GM19099 (cell line): ENCODE results near the gene SPG7.

ENCODE experiments used
- POLR2A ChIP-seq: IDR thresholded peaks from 3 replicates; pipeline ENCODE4 v1.6.1; 2011; ENCODE audit warnings: low read depth; ENCODE audit not compliant: insufficient read length; ENCODE audit errors: extremely low read depth

Gene SPG7

DNA sequence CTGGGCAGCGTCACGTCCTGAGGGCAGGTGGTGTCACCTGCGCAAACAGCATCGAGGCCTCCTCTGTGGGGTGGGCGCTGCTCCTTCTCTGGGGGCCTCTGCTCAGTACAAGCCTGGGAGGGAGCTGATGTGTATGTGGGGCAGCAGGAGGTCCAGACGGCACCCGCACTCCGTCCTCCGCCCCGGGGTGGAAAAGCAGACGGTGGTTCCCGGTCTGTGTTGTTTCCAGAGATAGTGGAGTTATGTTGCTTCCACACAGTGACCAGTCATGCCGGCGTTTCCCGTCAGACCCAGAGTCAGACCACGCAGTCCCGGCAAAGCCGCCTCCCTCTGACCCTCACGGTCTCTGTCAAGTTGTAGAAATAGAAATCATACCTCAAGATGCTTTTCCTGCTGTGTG is 38.6 kb downstream of the SPG7 start:
- TF ChIP-seq POLR2A, result no peak

DNA sequence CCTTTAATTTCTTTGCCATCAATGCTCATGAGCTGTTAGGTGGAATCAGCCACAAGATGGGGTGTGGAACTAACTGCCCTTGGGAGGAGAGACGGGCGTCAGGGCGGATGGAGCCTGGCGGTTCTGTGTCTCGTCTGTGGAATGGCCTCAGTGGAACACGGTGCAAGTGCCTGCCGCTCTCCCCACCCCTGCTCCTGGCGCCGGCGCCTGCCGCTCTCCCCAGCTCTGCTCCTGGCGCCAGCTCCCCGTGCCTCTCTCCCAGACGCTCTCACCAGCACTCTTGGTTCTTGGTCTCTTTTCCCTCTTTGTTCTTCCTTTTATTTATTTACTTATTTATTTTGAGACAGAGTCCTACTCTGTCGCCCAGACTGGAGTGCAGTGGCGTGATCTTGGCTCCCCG is 39.1 kb downstream of the SPG7 start:
- TF ChIP-seq POLR2A, result no peak

DNA sequence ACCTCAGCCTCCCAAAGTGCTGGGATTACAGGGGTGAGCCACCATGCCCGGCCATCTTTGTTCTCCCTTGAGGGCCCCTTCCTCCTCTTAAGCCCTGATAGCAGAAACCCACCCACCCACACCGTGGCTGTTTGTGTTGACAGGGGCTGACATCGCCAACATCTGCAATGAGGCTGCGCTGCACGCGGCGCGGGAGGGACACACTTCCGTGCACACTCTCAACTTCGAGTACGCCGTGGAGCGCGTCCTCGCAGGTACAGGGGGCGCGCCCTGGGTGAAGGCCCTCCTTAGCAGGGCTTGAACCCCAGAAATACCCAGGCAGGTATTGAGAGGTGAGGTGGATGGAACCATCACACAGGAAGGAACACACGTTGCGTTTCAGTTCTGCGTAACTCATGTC is 39.7 kb downstream of the SPG7 start:
- TF ChIP-seq POLR2A, result no peak

DNA sequence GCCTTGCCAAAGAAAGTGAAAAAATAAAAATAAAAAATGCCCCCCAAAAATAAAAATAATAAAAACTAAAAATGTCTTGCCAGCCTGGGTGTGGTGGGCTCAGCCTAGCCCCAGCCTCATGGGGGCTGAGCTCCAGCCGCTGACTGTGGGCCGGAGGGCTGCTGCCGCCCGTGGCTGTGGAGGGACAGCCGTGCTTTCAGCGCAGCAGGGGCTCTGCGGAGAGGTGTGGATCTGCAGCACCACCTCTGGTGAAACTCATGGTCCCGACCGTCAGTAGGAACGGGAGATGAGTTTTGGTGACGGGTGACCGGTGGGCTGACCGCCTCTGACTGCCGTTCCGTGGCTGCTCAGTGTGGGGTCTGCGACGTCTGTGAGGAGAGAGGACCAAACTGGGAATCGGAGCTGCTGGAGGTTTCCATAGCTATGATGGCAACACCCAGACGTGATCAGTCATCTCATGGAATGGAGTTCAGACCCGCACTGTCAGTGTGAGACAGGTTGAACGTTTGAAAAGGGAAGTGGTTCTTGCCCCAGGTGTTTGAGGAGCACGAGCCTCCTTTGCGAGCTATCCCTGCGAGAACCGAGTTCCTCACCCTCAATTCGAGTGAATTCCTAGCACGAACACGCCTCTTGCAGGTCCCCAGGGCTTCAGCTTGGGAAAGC is 40.3 kb downstream of the SPG7 start:
- TF ChIP-seq POLR2A, result no peak

DNA sequence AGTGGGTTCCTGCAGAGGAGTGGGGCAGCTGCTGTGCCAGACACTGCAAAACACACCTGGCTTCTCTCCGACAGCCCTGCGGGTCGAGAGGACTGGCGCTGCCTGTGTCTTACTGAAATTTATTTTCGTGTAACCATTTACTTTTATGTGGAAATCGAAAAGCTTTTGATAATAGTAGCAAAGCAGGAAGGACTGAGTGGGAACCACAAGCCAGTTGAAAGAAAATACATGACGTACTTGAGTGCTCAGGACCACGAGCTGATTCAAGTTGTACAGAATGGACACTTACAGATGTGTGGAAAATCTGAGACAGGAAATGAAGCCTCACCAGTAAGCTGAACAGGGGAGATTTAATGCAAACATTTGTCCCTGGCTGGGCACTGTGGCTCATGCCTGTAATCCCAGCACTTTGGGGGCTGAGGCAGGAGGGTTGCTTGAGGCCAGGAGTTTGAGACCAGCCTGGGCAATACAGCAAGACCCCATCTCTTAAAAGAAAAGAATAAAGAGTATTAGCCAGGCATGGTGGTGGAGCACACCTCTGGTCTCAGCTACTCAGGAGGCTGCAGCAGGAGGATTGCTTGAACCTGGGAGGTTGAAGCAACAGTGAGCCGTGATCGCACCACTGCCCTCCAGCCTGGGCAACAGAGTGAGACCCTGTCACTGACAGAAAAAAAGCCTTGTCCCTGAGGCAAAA is 41.0 kb downstream of the SPG7 start:
- no peak for TF ChIP-seq POLR2A

DNA sequence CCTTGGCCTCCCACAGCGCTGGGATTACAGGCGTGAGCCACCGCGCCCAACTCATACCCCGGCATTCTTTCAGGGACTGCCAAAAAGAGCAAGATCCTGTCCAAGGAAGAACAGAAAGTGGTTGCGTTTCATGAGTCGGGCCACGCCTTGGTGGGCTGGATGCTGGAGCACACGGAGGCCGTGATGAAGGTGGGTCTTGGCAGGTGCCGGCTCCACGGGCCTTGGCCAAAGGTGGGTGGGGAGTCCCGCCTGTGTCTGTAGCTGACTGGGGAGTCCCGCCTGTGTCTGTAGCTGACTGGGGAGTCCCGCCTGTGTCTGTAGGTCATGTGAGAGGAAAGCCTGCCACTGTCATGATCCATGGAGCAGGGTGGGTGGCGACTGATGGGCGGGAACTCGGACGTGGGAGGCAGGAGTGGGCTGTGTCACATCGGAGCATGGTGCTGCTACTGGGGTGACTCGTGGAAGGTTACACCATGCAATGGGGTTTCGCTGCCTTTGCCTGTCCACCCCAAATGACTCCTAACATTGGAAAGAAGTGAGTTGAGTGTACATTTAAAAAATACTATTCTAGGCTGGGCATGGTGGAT is 42.3 kb downstream of the SPG7 start:
- TF ChIP-seq POLR2A, result no peak

DNA sequence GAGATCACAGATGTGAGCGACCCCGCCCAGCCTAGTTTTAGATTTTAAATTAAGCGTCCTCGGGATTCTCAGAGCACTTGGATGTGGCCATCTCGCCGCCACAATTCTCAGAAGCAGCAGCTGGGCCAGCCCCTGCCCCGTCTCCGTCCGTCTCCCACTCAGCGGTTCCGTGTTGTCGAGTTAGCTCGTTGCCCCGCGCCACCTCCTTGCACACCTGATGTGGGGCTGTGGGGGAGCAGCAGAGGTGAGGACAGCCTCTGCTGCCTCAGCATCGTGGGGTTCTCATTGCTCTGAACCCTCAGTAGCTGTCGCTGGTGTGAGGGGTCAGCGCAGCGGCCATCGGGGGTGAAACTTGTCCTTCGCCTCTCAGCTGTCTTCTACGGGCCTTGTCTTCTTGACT is 44.1 kb downstream of the SPG7 start:
- TF ChIP-seq POLR2A, result no peak

DNA sequence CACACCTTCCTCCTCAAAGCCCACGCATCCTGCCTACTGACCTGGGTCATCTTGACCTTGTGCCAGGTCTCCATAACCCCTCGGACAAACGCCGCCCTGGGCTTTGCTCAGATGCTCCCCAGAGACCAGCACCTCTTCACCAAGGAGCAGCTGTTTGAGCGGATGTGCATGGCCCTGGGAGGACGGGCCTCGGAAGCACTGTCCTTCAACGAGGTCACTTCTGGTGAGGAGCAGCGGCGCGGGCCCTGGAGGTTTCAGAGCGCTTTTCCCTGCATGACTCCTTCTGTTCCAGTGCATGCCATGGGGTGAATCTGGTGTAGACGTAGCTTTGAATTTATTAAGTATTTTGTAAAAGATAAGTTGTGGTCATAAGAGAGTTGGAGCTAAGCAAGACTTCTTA is 44.7 kb downstream of the SPG7 start:
- no peak for TF ChIP-seq POLR2A

DNA sequence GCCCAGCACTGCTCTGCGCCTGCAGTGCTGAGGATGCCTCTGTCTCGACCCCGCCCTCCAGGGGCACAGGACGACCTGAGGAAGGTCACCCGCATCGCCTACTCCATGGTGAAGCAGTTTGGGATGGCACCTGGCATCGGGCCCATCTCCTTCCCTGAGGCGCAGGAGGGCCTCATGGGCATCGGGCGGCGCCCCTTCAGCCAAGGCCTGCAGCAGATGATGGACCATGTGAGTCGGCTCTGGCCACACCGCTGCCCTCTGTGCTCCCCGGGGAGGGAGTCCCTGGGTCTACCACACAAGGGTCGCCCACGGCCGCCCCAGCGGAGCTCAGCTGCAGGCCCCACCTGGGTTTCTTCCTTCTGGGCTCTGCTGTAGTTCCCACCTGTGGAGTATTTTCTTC is 45.5 kb downstream of the SPG7 start:
- TF ChIP-seq POLR2A, result no peak

DNA sequence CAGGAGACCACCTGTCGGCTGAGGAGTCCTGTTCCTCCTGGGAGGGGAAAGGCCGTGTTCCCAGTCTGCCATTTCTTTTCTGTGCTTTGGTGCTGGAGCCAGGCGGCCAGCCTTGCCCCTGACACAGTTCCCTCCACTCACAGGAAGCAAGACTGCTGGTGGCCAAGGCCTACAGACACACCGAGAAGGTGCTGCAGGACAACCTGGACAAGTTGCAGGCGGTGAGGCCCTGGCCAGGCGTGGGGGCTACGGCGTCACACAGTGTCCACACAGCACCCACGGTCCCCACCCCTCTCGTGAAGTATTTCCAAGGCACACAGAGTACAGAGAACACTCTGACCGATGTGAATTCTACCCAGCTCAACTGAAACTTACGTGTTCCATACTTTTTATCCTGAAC is 46.1 kb downstream of the SPG7 start:
- TF ChIP-seq POLR2A, result no peak

DNA sequence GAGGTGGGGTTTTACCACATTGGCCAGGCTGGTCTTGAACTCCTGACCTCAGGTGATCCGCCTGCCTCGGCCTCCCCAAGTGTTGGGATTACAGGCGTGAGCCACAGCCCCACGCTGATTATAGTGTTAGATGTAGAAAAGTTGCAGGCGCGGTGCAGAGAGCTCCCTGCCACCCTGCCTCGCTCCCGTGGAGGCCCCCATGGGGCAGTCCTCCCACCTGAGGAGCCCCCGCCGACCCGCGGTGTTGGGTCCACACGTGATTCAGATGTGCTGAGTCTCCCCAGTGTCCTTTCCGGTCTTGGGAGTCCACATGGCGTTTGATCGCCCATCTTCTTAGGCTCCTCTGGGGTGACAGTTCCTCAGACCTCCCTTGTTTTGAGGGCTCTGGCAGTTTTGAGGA is 47.1 kb downstream of the SPG7 start:
- no peak for TF ChIP-seq POLR2A

DNA sequence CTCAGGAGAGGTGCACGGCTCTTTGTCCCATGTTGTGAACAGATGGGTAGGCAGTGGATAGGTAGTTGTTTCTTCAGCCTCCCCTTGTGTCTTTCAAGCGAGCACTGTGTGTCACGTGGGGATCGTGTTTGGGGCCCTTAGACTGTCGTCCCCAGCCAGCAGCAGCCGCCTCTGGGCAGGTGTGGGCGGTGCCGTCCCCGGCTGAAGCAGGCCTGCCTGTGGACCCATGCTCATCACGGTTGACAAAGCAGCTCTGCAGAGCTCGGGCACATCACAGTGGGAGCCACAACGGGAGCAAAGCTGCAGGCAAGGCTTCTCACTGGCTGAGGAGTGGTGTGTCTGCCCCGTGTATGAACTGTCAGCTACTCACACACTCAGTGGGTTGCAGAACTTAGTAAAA is 47.6 kb downstream of the SPG7 start:
- no peak for TF ChIP-seq POLR2A

DNA sequence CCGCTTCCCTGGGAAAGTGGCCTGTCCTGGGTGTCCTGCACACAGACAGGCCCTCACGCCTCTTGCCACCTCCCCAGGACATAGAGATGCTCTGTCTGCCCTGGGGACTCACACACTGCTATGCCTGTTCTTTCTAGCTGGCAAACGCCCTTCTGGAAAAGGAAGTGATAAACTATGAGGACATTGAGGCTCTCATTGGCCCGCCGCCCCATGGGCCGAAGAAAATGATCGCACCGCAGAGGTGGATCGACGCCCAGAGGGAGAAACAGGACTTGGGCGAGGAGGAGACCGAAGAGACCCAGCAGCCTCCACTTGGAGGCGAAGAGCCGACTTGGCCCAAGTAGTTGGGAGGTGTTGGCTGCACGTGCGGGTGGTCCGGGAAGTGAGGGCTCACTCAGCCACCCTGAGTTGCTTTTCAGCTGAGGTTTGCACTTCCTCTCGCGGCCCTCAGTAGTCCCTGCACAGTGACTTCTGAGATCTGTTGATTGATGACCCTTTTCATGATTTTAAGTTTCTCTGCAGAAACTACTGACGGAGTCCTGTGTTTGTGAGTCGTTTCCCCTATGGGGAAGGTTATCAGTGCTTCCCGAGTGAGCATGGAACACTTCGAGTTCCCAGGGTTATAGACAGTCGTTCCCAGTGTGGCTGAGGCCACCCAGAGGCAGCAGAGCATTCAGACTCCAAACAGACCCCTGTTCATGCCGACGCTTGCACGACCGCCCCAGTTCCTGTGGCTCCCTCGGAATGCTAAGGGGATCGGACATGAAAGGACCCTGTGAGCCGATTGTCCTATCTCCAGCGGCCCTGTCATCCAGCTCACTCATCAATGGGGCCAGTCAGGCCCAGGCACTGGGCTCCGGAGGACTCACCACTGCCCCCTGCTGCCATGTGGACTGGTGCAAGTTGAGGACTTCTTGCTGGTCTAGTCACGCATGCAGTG is 48.8 kb downstream of the SPG7 start:
- TF ChIP-seq POLR2A, result no peak

DNA sequence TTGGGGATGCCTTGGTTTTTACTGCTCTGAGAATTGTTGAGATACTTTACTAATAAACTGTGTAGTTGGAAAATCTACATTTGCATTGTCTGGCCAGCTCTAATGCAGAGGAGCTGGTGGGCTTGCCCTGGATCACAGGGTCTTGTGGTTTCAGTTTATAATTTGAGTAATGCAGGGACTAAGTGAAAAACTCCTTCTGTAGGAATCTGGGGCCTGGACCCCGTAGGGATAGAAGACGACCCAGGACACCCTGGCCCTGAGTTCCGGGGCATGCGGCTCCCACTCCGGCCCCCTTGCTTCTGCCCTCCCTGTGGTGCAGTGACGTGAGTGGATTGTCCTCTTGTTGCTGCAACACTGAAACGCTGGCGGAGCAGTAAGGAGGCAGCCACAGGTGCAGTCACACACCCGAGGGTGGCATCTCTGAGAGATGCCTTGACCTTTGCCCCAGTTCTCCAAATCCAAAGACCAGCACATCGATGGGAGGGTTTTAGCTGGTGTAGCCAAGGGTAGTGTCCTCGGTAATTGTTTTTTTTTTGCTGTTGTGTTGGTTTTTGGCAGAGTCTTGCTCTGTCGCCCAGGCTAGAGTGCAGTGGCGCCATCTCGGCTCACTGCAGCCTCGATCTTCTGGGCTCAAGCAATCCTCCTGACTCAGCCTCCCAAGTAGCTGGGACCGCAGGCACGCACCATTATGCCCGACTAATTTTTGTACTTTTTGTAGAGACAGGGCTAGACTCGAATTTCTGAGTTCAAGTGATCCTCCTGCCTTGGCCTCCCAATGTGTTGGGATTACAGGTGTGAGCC is 49.7 kb downstream of the SPG7 start:
- TF ChIP-seq POLR2A, result no peak
